Measurements from ENCODE around the gene IL6.
"Not testable (repeated sequence)": the region's sequence is repeated elsewhere in the genome, so short reads cannot be mapped to it uniquely, and the experiment has no call there.

- TF ChIP-seq, protein P1, sequence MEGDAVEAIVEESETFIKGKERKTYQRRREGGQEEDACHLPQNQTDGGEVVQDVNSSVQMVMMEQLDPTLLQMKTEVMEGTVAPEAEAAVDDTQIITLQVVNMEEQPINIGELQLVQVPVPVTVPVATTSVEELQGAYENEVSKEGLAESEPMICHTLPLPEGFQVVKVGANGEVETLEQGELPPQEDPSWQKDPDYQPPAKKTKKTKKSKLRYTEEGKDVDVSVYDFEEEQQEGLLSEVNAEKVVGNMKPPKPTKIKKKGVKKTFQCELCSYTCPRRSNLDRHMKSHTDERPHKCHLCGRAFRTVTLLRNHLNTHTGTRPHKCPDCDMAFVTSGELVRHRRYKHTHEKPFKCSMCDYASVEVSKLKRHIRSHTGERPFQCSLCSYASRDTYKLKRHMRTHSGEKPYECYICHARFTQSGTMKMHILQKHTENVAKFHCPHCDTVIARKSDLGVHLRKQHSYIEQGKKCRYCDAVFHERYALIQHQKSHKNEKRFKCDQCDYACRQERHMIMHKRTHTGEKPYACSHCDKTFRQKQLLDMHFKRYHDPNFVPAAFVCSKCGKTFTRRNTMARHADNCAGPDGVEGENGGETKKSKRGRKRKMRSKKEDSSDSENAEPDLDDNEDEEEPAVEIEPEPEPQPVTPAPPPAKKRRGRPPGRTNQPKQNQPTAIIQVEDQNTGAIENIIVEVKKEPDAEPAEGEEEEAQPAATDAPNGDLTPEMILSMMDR (IDR thresholded peaks at IDR 0.05 in 8 of 11, conservative IDR thresholded peaks at IDR 0.05 in 3 of 11): not testable (repeated sequence)
- TF ChIP-seq POLR2AphosphoS5, POLR2A (IDR thresholded peaks at IDR 0.05): not testable (repeated sequence)
Observed at GRCh38 chr7:22709062-22709829, 17.8 kb upstream of the IL6 start.

Measured in spleen (tissue), 7 donors.